ENCODE measurements around the gene RAP1GAP2.

RAP1GAP2 gene

DNA sequence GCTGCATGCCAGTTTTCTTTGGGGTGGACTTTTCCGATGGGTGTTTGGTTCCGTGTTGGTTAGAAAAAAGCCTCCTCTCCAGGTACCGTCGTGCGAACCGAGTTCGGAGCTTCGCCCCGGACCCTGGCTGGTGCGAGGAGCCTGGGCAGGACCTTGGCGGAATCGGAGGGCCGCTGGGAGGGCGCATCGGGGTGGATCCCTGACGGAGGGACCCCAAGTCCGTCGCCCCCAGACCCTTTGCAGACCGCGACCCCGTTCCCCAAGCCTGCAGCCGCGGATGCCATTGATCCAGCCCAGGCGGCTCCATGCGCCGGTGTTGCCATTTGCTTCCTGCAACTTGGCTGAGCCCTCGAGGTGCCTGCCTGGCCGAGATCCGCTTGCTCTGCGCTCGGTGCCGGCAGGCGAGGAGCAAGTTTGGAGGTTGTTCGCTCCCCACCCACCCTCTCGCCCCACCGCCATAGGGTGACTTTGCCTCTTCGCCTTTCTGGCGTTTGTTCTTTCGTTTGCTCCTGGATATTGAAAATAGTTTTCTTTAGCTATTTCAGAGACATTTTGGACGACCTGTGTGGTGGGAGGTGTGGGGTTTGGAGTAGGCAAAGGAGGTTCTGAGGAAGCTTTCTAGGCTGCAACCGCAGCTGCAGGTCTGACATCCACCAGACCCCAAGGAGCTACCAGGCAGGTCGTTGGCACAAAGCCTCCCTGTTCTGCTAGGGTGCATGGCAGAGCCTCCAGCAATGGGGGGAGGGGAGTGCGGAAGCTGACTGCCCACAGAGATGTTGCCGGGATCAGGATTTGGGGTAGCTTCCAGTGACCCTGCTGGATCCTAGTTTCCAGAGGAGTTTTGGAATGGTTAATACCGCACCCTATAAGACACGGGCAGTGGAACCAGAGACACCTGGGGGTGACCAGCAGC is 58.2 kb downstream of the RAP1GAP2 start:
- no peak for DNase-seq

DNA sequence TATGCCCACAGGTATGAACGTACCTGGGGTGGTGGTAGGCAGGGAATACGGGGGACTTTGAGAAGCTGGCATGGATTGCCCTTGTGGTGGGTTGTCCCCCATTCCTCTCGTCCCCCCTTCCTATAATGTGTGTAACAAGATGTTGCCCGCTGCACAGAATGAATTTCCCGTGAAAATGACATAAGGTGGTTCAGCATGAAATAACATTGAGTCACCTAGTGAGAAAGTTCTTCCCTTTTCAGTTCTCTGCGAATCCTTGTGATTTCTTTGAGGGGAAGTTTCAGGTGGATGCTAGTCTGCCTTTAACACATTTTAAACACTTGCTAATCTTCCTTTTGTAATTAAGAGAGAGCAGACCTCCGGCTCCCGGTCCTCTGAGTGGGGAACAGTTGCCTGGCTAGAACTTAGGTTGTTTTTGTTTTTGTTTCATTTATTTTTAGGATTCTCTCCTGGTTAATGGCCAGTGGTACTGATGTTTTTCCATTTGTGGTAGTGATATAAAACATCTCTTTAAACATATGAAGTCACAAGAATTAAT is 58.9 kb downstream of the RAP1GAP2 start:
- no peak for DNase-seq

DNA sequence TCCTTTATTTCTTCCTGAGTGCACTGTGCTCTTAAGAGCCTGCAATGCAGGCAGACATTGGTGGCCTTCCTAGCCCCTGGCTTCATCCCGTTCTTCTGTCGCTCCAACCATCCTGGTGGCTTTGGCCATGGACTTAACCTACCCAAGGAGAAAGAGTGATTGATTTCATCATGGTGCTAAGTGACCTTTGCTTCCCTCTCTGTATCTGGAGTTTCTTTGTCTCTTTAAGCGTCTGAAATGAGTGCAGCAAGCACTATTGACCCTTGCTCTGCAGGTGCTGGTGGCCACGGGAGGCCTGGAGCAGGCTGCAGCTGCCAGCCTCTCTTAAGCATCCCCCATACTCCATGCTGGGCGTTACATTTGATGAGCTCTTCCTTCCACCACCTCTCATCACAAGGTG is 60.5 kb downstream of the RAP1GAP2 start:
- DNase-seq = no peak

DNA sequence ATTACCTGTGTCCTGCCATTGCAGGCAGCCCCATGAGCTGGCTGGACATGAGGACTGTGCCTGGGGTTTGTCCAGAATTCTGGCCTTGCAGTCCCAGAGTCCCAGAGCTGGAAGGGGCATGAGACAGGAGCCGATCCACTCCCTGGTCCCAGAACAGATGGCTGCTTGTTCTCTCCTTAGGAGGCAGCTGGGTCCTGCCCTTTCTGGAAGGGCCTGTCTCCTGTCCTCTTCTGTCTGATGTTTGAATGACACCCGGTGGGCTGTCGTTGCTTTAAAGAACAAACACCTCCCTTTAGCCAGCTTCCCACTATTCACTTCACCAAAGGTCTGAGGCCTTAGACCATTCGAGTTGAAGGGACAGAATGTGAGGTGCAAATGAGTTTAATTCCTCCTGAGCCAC is 63.8 kb downstream of the RAP1GAP2 start:
- no peak for DNase-seq

DNA sequence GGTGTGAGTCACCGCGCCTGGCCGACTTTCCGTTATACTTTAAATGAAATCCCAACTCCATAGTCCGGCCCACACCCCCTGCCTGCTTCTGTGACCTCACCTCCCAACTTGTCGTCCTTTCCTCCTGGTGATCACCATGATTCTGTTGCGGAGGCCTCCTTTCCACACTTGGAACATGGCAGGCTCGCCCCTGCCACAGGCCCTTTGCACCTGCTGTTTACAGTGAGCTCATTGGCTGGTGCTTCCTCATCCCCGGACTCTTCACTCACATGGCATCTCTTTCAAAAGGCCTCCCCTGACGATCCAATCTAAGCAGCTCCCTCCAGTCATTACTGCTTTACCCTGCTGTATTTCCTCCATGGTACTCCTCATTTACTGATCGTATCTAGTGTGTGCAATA is 64.6 kb downstream of the RAP1GAP2 start:
- DNase-seq = no peak

DNA sequence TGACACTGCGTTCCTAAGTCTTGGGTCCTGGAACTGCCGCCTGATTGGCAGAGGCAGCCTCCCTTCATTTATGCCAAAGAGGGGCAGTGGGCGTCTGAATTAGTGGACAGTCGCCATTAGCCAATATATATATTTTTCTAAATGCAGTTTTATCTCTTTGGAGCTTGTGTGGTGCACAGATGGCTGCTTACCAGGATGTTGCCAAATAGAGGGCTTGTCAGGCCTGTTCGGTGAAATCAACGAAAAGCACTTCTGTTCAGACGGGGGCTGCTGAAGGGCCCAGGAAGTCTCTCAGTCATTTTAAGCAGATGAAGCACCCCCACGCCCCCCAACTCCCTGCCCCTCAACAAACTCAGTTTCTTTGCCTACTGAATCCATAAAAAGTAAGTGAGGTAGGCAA is 66.0 kb downstream of the RAP1GAP2 start:
- no peak for DNase-seq

DNA sequence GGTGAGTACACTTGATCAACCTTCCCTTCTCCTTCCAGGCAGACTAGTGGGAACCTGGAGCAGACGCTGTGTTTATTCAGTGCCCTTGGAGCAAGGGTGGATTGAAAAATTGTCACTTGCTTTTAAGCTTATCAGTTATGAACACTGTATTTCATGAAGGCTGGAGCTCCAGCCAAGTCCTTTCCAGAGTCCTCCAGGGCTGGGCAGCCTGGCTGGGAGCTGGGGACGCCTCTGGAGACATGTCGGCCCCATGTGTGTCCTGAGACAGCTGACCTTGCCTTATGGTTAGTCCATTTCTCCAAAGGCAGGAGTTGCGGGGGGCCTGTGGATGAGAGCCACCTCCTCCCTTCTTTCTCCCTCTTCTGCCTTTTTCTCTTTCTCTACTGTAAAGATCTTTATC is 67.0 kb downstream of the RAP1GAP2 start:
- no peak for DNase-seq

DNA sequence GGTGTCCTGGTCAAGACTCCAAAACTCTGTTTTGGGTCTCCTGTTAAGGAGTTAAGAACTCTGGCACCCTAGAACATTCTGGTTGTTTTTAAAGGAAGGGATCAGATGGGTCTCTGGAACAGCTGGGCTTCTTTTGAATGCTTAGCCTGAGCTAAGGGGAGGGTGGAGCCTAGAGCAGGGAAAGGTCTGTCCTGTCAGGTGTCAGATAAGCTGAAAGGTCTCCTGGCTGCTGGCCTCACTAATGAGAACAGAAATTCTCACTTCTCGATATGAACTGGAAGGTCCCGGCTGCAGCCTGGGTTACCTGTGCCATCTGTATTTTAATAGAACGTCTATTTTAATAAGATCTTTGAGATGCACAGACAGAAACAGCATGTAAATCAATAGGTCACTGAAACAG is 69.0 kb downstream of the RAP1GAP2 start:
- no peak for DNase-seq

DNA sequence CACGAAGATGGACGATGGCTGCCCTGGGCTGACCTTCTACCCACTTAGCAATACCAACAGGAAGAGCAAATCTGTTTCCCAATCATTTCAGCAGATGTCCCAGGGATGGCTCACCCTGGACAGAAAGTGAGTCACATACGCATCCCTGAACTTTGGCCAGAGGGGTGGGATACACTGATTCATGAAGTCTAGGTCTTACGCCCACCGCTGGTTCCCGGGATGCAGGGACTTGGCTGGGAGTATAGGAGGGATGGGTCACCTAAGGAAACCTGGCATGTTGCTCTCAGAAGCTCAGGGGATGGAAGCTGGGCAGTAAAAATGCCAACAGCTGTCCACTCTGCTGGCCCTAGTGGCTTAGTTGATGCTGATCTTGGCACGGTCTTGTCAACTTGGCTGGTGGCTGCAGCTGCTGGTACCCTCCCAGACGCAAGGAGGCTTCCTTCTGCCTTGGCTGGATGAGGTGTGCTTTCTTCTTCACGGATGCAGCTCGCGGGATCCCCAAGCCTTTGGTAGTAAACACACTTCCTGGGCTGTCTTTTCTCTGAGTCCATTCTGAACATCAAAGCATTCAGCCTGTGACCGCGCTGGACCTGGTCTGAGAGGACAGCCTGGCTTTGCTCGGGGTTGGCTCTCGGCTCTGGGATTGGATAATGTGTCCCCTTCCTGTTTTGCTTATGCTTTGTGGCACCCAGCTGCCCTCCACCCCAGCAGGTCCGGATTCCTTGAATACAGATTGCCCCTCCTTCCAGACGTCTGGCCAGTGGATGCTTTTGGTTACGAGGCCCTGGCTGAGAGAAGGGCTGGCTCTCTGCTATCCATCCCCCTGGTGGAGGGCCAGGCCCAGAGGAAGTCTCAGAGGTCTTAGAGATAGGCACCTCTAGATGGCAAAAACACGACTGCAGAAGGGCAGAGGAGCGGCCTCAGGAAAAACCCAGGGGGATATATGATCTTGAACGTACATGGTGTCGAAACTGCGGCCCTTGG is 71.5 kb downstream of the RAP1GAP2 start:
- no peak for DNase-seq

DNA sequence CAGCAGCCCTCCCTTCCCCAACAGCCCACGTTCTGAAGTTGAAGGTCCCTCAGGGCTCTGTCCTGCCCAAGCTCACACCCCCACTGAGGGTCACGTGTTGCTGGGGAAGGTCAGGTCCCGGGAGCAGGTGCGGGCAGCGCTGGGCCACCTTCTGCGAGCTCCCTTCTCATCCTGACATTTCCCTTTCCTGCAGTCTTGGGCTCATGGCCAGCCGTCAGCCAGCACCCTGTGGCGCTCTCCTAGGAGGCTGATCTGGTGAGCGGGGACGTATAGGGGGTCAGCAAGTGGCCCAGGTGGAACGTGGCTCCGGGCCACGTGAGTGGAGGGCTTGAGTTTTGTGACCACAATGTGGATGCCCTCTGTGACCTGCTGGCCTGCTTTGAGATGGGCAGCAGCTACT is 73.4 kb downstream of the RAP1GAP2 start:
- no peak for DNase-seq

DNA sequence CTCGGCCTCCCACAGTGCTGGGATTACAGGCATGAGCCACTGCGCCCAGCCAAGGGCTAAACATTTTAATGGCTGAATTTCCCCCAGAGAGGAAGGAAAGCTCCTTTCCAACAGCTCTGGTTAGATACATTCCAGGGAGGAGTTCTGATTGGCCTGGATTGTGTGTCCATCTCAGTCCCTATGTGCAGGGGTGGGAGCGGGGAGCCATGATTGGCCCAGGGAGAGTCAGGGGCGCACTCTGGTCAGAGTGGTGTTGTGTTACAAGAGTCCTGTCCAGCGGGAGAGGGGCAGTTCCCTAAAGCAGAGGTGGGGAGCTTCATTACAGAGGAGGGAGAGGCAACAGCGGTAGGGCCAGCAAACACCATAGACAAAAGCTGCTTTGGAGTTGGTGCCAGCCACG is 75.0 kb downstream of the RAP1GAP2 start:
- DNase-seq = no peak

DNA sequence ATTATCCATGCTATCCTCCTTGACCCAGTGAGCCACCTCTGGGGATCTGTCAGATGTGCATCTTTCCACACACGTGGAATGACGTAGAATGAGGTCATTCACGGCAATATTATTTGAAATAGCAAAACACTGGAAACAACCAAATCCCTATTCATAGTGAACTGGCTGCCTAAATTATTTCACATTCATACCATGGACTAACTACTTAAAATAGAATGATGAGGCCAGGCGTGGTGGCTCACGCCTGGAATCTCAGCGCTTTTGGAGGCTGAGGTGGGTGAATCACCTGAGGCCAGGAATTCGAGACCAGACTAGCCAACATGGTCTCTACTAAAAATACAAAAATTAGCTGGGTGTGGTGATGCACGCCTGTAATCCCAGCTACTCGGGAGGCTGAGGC is 75.5 kb downstream of the RAP1GAP2 start:
- DNase-seq = no peak

DNA sequence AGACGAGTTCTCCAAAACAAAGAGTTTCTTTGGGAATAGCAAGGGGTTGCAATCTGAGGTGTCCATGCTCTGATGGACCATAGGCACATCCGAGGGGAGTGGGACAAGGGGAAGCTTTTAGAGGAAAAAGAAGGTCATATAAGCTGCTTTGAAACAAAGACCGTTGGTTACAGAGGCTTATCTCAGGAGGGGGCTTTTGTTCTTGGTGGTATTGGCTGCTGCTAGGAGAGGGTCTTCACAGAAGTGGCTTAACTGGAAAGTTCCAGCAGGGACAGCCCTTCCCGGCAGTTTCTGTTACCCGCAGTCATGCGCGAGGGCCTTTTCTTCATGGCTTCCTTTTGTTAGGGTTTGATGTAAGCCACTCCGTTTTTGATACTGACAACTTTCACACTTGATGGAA is 76.0 kb downstream of the RAP1GAP2 start:
- no peak for DNase-seq

DNA sequence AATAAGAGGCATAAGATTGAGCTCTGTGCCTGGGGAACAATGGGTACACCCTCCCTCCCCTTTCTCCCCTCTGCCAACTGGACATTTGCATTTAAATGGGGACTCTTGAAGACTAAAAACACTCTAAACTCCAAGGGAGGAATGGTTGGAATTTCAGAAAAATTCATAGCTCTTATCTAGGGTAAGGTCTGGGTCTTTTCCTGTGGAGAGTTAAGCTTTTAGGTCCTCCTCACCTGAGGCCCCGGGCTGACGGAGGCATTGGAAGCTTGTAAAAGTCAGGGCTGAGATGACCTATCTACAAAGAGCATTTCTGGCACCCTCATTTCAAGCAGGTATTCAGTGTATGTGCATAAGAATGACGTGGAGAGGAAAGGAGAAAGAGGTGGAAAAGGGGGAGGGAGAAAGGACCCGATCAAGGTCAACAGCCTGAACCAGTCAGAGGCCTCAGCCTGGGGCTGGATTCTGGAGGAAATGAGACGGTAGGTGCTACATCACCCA is 78.0 kb downstream of the RAP1GAP2 start:
- DNase-seq = no peak

DNA sequence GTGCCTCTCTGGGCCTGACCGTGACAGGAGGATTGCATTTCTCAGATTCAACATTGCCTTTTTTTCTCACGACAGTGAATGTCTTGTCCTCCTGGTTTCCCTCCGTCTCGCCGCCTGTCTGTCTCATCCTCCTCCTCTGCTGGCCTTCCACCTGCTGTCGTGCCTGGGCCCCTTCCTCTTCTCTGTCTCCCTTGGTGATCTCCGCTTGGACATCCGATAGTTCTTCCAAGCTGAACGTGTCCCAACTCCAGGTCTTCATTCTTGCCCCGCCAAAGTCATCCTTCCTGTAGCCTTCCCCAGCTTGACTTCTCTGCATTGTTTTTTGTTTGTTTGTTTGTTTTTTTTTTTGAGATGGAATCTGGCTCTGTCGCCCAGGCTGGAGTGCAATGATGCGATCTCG is 79.4 kb downstream of the RAP1GAP2 start:
- no peak for DNase-seq

DNA sequence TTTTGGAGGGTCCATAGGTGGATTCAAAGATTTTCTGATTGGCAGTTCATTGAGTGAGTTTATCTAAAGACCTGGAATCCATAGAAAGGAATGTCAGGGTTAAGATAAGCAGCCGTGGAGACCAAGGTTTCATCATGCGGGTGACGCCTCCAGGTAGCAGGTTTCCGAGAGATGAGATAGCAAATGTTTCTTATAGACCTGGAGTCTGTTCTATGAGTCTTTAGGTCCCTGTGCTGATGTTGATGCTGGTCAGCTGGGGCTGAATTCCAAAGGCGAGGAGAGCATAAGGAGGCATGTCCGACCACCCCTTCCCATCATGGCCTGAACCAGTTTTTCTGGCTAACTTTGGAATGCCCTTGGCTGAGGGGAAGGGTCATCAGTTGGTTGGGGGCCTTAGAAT is 80.2 kb downstream of the RAP1GAP2 start:
- no peak for DNase-seq

DNA sequence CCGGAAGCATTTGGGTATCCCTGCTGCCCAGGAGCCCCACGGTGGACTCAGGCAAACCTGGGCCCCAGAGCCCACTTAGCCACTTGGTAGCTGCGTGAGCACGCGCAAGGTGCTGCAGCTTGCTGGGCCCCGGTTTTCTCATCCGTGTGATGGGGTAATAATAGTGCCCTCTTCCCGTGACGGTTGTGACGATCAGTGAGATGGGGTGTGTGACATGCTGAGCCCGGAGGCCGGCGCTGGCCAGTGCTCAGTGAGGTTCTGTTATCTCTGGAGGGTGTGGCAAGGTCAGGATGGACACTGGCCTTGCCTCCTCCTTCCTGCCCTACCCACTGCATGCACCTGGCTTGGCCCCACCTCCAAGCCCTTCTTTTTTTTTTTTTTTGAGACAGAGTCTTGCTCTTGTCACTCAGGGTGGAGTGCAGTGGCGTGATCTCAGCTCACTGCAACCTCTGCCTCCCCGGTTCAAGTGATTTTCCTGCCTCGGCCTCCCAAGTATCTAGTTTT is 82.6 kb downstream of the RAP1GAP2 start:
- DNase-seq = no peak

DNA sequence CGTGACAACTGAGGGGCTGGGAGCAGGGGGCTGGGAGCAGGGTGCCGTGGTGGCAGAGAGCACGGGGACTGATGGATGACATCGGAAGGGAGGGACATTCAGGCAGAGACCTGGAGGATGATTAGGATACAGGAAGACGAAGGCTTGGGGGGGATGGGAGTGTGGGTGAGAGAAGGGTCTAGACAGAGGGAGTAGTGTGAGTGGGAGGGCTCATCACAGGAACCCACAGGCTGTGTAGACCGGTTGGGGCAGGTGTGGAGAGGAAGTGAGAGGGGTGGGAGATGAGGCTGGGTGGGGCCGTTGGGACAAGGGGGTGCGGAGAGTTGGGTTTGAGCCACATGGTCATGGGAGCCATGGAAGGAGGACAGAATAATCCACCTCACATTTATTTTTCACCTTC is 83.8 kb downstream of the RAP1GAP2 start:
- DNase-seq = no peak

DNA sequence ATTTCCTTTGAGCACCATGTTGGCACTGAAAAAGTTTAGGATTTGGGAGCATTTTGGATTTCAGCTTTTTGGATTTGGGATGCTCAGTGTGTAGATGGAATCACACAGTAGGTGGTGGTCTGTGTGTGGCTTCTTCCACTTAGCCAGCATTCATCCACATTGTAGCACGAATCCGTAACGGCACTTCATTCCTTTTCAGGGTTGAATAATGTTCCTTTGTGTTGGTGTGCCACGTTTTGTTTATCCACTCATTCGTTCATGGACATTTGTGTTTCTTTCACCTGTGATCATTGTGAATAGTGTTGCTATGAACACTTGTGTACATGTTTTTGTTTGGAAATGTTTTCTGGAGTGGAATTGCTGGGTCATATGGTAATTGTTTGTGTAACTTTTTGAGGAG is 85.1 kb downstream of the RAP1GAP2 start:
- no peak for DNase-seq

DNA sequence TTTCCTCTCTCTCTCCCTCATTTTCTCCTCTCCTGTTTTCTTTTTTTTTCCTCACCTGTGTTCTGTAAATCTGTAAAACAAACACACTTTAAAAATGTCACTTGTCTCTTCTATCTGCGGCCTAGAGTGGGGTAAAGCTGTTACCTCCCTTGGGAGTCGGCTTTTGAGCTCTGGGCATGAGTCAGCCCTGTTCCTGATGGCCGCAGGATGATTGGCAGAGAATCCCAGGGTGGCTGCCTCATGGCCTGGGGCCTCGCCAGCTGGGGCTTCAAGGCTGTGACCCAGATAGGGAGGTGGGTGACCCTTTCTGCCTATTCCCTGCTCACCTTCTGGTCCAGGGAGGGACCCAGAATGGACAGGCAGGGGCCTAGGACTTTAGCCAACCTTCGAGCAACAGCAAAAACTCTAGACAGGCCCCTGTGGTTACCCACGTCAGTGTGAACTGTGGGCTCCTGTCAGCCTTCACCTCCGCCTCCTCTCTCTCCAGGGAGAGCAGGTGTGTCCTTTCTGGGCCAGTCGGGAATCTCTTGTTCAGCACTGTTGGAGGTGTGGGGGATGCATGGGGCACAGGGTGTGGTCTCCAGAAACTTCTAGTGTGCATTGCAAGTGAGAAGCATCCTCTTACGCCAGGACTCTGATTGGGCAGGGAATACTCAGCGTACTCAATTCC is 87.4 kb downstream of the RAP1GAP2 start:
- no peak for DNase-seq

DNA sequence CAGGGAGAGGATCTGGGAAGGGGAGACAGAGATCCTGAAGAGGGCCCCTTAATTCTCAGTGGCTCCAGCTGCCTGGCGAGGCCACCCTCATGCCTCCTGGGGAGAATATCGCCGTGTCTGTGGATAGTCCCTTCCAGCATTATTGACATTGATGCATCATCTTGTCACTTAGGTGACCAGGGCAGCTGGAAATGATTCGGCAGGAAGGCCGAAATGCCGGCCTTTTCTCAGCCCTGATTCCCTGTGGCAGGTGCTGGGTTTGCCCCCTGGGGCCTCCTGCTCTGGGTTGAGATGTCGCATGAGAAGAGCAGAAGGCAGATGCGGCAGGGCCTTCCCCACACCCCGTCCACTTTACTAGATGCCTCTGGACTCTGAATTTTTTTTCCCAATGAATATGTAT is 89.5 kb downstream of the RAP1GAP2 start:
- no peak for DNase-seq

DNA sequence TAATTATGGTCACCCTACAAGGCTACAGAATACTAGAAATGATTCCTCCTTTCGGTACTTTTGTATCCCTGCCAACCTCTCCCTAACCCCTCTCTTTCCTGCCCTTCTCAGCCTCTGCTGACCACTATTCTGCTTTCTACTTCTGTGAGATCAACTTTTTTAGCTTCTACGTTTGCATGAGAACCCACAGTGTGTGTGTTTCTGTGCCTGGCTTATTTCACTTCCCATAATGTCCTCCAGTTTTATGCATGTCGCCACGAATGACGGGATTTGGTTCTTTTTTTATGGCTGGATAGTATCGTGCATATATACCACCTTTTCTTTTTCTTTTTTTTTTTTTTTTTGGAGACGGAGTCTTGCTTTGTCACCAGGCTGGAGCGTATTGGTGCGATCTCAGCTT is 92.1 kb downstream of the RAP1GAP2 start:
- DNase-seq = no peak

DNA sequence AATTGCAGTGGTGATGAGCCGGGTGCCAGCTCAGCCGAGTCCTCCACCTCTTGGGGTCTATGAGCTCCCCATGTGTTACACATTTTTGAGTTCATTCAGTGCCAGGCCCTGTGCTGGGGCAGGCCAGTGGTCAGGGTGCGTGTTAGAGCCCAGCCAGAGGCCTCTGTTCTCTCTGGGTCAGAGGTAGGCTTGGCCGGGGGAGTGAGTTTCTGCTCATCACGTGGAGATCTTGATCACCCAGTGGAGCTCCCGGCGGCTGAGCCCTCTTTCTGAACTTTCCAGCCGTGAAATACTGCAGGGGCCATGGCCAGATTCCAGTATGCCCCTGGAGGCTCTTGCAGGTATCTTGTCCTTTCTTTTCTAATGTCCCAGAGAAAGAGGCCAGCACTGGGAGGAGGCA is 93.0 kb downstream of the RAP1GAP2 start:
- DNase-seq = no peak

Measured in T-helper 1 cell (primary cell).